Measurements from ENCODE around the gene ANKMY2. TPM values are rescaled to one million over a fixed set of nuclear protein-coding genes. Genes with fewer than 3 reads are reported as not detected.

The ANKMY2 gene
- total RNA-seq, 3 donors from 2014 or later (not counting 1 experiment from before 2014, with no cell fraction given): 15.5 to 21.4 (median 19.4) TPM

DNA sequence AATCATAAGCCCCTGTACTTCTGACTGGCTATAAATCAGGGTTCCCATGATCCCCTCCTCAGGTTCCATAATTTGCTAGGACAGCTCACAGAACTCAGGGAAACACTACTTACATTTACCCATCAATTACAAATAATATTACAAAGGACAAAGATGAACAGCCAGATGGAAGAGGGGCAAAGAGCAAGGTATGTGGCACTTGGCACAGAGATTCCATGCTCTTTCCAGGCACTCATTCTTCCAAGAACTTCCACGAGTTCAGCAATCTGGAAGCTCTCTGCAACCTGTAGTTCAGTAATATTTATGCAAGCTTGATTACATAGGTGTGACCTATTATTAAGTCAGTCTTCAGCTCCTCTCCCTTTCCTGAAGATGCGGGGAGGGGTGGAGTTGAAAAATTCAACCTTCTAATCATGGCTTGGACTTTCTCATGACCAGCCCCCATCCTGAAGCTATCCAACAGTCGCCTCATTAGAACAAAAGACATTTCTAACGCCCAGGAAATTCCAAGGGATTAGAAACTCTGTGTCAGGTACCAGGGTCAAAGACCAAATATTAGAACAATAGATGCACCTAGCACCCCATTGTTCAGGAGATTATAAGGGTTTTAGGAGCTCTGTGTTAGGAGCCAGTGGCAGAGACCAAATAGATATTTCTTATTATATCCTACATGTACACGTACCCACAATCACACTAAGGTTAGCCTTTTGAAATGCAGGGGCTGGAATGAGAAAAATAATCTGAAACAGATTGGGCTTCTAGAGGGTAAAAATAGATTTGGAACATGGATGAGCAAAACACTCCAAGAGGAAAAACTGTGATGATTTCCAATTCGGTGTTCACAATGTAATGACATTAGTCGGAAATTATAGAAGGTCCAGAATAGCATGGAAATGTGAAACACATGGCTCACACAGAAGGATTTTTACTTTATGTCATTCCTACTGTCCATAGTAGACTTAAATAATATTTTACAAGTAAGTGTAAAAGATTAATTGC, 7.0 kb downstream of the ANKMY2 start:
- peaks cover 6% of the 10 kb centered on the region for H3K36me3 ChIP-seq (ENCODE audit: control insufficient read depth, insufficient read depth, low read length)
- H3K4me3 ChIP-seq (ENCODE audit: low read length): no peak overlapping the region
- DNase-seq (no peak), ATAC-seq (no peak)
- H3K9me3 ChIP-seq (ENCODE audit: control insufficient read depth, insufficient read depth, low read length): no peaks in the 10 kb centered on the region
- Mint-ChIP-seq H3K4me1 (peaks cover 38 to 46% of the 10 kb centered on the region in 2 donors), H3K9me3 (no peaks in the 10 kb centered on the region), H3K27me3 (ENCODE audit: low read depth in 2 of 2) (no peaks in the 10 kb centered on the region), H3K27ac (no peak overlapping the region), H3K4me3 (no peak overlapping the region), H3K36me3 (peaks cover 8% of the 10 kb centered on the region)
- H3K27me3 ChIP-seq (ENCODE audit: control insufficient read depth, insufficient read depth, low read length): no peaks in the 10 kb centered on the region
- no peak overlapping the region for H3K27ac ChIP-seq (ENCODE audit: low read length)
- peaks cover under 1% of the 10 kb centered on the region for H3K4me1 ChIP-seq (ENCODE audit: control insufficient read depth, insufficient read depth, low read length)
- intact Hi-C loops (cut with micrococcal nuclease): no loop called here
- WGBS (ENCODE audit: insufficient coverage): 93% methylated on average over 6 of the region's 7 CpGs
- TF ChIP-seq, protein P1, sequence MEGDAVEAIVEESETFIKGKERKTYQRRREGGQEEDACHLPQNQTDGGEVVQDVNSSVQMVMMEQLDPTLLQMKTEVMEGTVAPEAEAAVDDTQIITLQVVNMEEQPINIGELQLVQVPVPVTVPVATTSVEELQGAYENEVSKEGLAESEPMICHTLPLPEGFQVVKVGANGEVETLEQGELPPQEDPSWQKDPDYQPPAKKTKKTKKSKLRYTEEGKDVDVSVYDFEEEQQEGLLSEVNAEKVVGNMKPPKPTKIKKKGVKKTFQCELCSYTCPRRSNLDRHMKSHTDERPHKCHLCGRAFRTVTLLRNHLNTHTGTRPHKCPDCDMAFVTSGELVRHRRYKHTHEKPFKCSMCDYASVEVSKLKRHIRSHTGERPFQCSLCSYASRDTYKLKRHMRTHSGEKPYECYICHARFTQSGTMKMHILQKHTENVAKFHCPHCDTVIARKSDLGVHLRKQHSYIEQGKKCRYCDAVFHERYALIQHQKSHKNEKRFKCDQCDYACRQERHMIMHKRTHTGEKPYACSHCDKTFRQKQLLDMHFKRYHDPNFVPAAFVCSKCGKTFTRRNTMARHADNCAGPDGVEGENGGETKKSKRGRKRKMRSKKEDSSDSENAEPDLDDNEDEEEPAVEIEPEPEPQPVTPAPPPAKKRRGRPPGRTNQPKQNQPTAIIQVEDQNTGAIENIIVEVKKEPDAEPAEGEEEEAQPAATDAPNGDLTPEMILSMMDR (IDR thresholded peaks at IDR 0.05): no peak

DNA sequence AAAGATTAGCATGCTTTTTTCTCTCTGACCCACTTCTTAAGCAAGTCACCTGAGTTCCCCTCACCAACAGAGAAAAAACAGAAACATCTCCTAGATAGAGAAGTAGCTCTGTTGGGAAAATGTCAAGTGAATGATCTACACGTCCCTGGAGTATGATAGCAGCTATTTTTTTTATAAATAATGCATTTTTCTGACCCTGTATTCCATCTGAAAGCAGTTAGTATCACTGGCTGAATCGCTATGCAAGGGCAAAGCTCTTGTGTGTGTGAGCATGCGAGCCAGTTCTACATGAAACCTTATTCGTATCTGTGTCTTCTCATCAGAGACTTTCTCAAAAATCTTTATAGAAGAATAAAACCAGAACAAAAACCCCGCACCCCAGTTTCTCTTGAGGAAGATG, 8.2 kb downstream of the ANKMY2 start:
- Mint-ChIP-seq H3K9me3 (no peaks in the 10 kb centered on the region), H3K4me1 (peaks cover 30 to 34% of the 10 kb centered on the region in 2 donors), H3K27me3 (ENCODE audit: low read depth in 2 of 2) (no peaks in the 10 kb centered on the region), H3K4me3 (no peak overlapping the region), H3K27ac (peak overlapping the region in 1 of 2 donors; percentile 17), H3K36me3 (peaks cover 13% of the 10 kb centered on the region)
- Histone ChIP-seq H3K4me3 (ENCODE audit: low read length) (no peak overlapping the region), H3K9me3 (ENCODE audit: control insufficient read depth, insufficient read depth, low read length) (no peaks in the 10 kb centered on the region), H3K27ac (ENCODE audit: low read length) (no peak overlapping the region), H3K27me3 (ENCODE audit: control insufficient read depth, insufficient read depth, low read length) (no peaks in the 10 kb centered on the region), H3K4me1 (ENCODE audit: control insufficient read depth, insufficient read depth, low read length) (no peaks in the 10 kb centered on the region), H3K36me3 (ENCODE audit: control insufficient read depth, insufficient read depth, low read length) (peaks cover 9% of the 10 kb centered on the region)
- TF ChIP-seq, protein P1 (IDR thresholded peaks at IDR 0.05): no peak
- DNase-seq (no peak), ATAC-seq (no peak)
- 87% methylated on average over 4 of the region's 5 CpGs for WGBS (ENCODE audit: insufficient coverage)
- intact Hi-C loops (cut with micrococcal nuclease): no loop called here

DNA sequence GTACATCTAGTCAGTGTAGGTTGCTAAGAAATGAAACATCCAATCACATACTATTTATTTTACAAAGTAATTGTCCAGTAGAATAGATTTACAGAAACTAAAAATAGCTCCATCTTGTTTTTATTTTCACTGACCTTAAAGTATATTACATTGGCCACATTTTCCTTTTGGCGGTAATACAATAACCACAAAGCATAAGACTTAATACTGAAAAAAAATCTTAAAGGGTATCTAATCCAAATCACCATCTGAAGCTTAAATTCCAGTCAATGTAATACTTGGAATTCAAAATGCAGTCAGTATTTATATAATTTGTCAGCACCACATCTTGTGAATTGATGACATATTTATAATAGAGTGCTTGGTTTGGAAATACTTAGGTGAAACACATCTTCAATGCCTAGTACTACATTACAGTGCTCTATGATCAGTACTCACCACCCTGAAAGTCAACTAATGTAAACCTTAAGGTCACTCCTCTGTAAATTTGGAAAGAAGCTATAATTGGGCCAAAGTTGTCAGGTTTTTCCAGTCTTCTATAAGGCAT, 8.9 kb downstream of the ANKMY2 start:
- Histone ChIP-seq H3K4me1 (ENCODE audit: control insufficient read depth, insufficient read depth, low read length) (no peaks in the 10 kb centered on the region), H3K4me3 (ENCODE audit: low read length) (no peak overlapping the region), H3K27me3 (ENCODE audit: control insufficient read depth, insufficient read depth, low read length) (no peaks in the 10 kb centered on the region), H3K27ac (ENCODE audit: low read length) (no peak overlapping the region), H3K9me3 (ENCODE audit: control insufficient read depth, insufficient read depth, low read length) (no peaks in the 10 kb centered on the region), H3K36me3 (ENCODE audit: control insufficient read depth, insufficient read depth, low read length) (peaks cover 9% of the 10 kb centered on the region)
- no CpG with 5 or more reads among the region's 1 CpG for WGBS (ENCODE audit: insufficient coverage)
- ATAC-seq (no peak), DNase-seq (no peak)
- Mint-ChIP-seq H3K27ac (peak overlapping the region in 1 of 2 donors; percentile 17), H3K36me3 (peaks cover 20% of the 10 kb centered on the region), H3K4me3 (no peak overlapping the region), H3K9me3 (no peaks in the 10 kb centered on the region), H3K4me1 (peaks cover 29 to 30% of the 10 kb centered on the region in 2 donors), H3K27me3 (ENCODE audit: low read depth in 2 of 2) (no peaks in the 10 kb centered on the region)
- TF ChIP-seq, protein P1 (IDR thresholded peaks at IDR 0.05): no peak
- intact Hi-C loops (cut with micrococcal nuclease): no loop called here
